H9 (cell line): ENCODE results near the gene NMS. TPM values are rescaled to one million over a fixed set of nuclear protein-coding genes. Genes with fewer than 3 reads are reported as not detected.

Experiments used
- DNase-seq: peaks from one replicate; pipeline ENCODE4 v3.0.0-alpha.2; 2017
- H2AFZ ChIP-seq: one replicate; pipeline ENCODE4 v1.6.1; 2013; ENCODE audit warnings: mild to moderate bottlenecking, low read length, control low read depth, moderate library complexity
- H2AK5ac ChIP-seq: 2 replicates; pipeline ENCODE4 v1.6.1; 2013; ENCODE audit warnings: low read length, control low read depth, mixed read lengths; ENCODE audit not compliant: insufficient read length
- H2BK120ac ChIP-seq: one replicate; pipeline ENCODE4 v1.6.1; 2013; ENCODE audit warnings: low read depth, mild to moderate bottlenecking, low read length, control low read depth, inconsistent platforms; ENCODE audit not compliant: poor library complexity, severe bottlenecking
- H2BK12ac ChIP-seq: 2 replicates; pipeline ENCODE4 v1.6.1; 2013; ENCODE audit warnings: low read length, control low read depth, mixed read lengths, low read depth; ENCODE audit not compliant: insufficient read length
- H2BK15ac ChIP-seq: 2 replicates; pipeline ENCODE4 v1.6.1; 2013; ENCODE audit warnings: low read depth, low read length, control low read depth
- H2BK20ac ChIP-seq: one replicate; pipeline ENCODE4 v1.6.1; 2013; ENCODE audit warnings: low read depth, mild to moderate bottlenecking, low read length, control low read depth, inconsistent platforms; ENCODE audit not compliant: poor library complexity, severe bottlenecking
- H2BK5ac ChIP-seq: 2 replicates; pipeline ENCODE4 v1.6.1; 2013; ENCODE audit warnings: low read length, control low read depth, mixed read lengths; ENCODE audit not compliant: insufficient read length
- H3K14ac ChIP-seq: 2 replicates; pipeline ENCODE4 v1.6.1; 2013; ENCODE audit warnings: low read length, control low read depth; ENCODE audit not compliant: insufficient read depth
- H3K18ac ChIP-seq: 2 replicates; pipeline ENCODE4 v1.6.1; 2013; ENCODE audit warnings: low read depth, mild to moderate bottlenecking, mixed read lengths, low read length, control low read depth; ENCODE audit not compliant: insufficient read length
- H3K23ac ChIP-seq: 2 replicates; pipeline ENCODE4 v1.6.1; 2013; ENCODE audit warnings: low read length, control low read depth, mixed read lengths, low read depth; ENCODE audit not compliant: insufficient read length
- H3K23me2 ChIP-seq: 2 replicates; pipeline ENCODE4 v1.6.1; 2013; ENCODE audit warnings: low read depth, mild to moderate bottlenecking, mixed read lengths, low read length, control low read depth; ENCODE audit not compliant: insufficient read length, poor library complexity, severe bottlenecking
- H3K27ac ChIP-seq: 2 replicates; pipeline ENCODE4 v1.5.1; 2013; ENCODE audit warnings: low read length, control low read depth, mixed read lengths, low read depth; ENCODE audit not compliant: insufficient read length
- H3K27me3 ChIP-seq: 2 replicates; pipeline ENCODE4 v1.6.1; 2013; ENCODE audit warnings: low read length, control low read depth, inconsistent platforms; ENCODE audit not compliant: insufficient read depth
- H3K4ac ChIP-seq: 2 replicates; pipeline ENCODE4 v1.6.1; 2013; ENCODE audit warnings: low read depth, mild to moderate bottlenecking, control low read depth, inconsistent platforms, low read length, moderate library complexity
- H3K4me1 ChIP-seq: 2 replicates; pipeline ENCODE4 v1.6.1; 2013; ENCODE audit warnings: low read length, control low read depth, inconsistent platforms; ENCODE audit not compliant: insufficient read depth
- H3K4me2 ChIP-seq: 2 replicates; pipeline ENCODE4 v1.6.1; 2013; ENCODE audit warnings: low read length, control low read depth, mixed read lengths; ENCODE audit not compliant: insufficient read length, insufficient read depth
- H3K56ac ChIP-seq: 2 replicates; pipeline ENCODE4 v1.6.1; 2013; ENCODE audit warnings: low read depth, mild to moderate bottlenecking, mixed read lengths, low read length, control low read depth; ENCODE audit not compliant: insufficient read length
- H3K79me1 ChIP-seq: 2 replicates; pipeline ENCODE4 v1.6.1; 2013; ENCODE audit warnings: low read depth, mild to moderate bottlenecking, moderate library complexity, low read length, control low read depth, inconsistent platforms; ENCODE audit not compliant: insufficient read depth, poor library complexity, severe bottlenecking
- H3K79me2 ChIP-seq: 2 replicates; pipeline ENCODE4 v1.6.1; 2013; ENCODE audit warnings: low read length, control low read depth, inconsistent platforms; ENCODE audit not compliant: insufficient read depth
- H3K9ac ChIP-seq: 2 replicates; pipeline ENCODE4 v1.6.1; 2013; ENCODE audit warnings: low read length, control low read depth, mixed read lengths; ENCODE audit not compliant: insufficient read length; ENCODE audit errors: extremely low read depth
- H3K9me3 ChIP-seq: one replicate; pipeline ENCODE4 v1.6.1; 2013; ENCODE audit warnings: low read depth, low read length, inconsistent platforms; ENCODE audit not compliant: control insufficient read depth
- H3T11ph ChIP-seq: one replicate; pipeline ENCODE4 v1.6.1; 2013; ENCODE audit warnings: mild to moderate bottlenecking, low read length, control low read depth, inconsistent platforms
- H4K20me1 ChIP-seq: one replicate; pipeline ENCODE4 v1.6.1; 2013; ENCODE audit not compliant: control insufficient read depth, insufficient read length, insufficient read depth
- H4K5ac ChIP-seq: 2 replicates; pipeline ENCODE4 v1.6.1; 2013; ENCODE audit warnings: low read depth, mild to moderate bottlenecking, mixed read lengths, low read length, control low read depth; ENCODE audit not compliant: insufficient read length
- H4K8ac ChIP-seq: replicated peaks from 2 replicates; pipeline ENCODE4 v1.6.1; 2013; ENCODE audit warnings: low read length, control low read depth, mixed read lengths, low read depth; ENCODE audit not compliant: insufficient read length
- H4K91ac ChIP-seq: 2 replicates; pipeline ENCODE4 v1.6.1; 2013; ENCODE audit warnings: low read depth, mild to moderate bottlenecking, moderate library complexity, mixed read lengths, low read length, control low read depth; ENCODE audit not compliant: insufficient read length
- H3K27ac Mint-ChIP-seq, 3 experiments: 2 replicates in 2 of 3; 3 replicates in 1 of 3; pipeline ENCODE4 v1.8.0; 2020 to 2021; ENCODE audit warnings: mixed read lengths in 3 of 3, mild to moderate bottlenecking in 1 of 3, moderate library complexity in 1 of 3
- H3K27me3 Mint-ChIP-seq: 2 replicates; pipeline ENCODE4 v1.8.0; 2021; ENCODE audit warnings: low read depth, mild to moderate bottlenecking, moderate library complexity, mixed read lengths
- H3K36me3 Mint-ChIP-seq, 3 experiments: 2 replicates in 2 of 3; 3 replicates in 1 of 3; pipeline ENCODE4 v1.8.0; 2020 to 2021; ENCODE audit warnings: low read depth in 3 of 3, mixed read lengths in 3 of 3; ENCODE audit not compliant: insufficient read depth in 1 of 3
- H3K4me1 Mint-ChIP-seq, 2 experiments: 2 replicates each; pipeline ENCODE4 v1.8.0; 2020; ENCODE audit warnings: mixed read lengths in 2 of 2
- H3K4me3 Mint-ChIP-seq, 2 experiments: 2 replicates in 1 of 2; 3 replicates in 1 of 2; pipeline ENCODE4 v1.8.0; 2020 to 2021; ENCODE audit warnings: mild to moderate bottlenecking in 2 of 2, mixed read lengths in 2 of 2, moderate library complexity in 1 of 2
- H3K9me3 Mint-ChIP-seq, 2 experiments: 2 replicates in 1 of 2; 3 replicates in 1 of 2; pipeline ENCODE4 v1.8.0; 2020; ENCODE audit warnings: mild to moderate bottlenecking in 2 of 2, mixed read lengths in 2 of 2, moderate library complexity in 1 of 2
- WGBS: extraction: QIAGEN DNeasy Blood & Tissue Kit; methylation state at CpG from one replicate; pipeline ENCODE4 v1.1.7; 2013; ENCODE audit warnings: missing lambda C conversion rate, low lambda C conversion rate, mixed read lengths; ENCODE audit not compliant: insufficient read length; ENCODE audit errors: extremely low coverage; 5-methylcytosine and 5-hydroxymethylcytosine counted together
- total RNA-seq: library from RNA; stranded (reverse); gene quantifications from 2 replicates; pipeline ENCODE4 v1.2.1, GENCODE V29; 2021
- TF ChIP-seq, protein P1 (sequence below): fragments of 200-600 bp; sonication (generic); conservative IDR thresholded peaks from 3 replicates; pipeline ENCODE4 v1.8.0; 2021; ENCODE audit warnings: antibody characterized with exemption, mild to moderate bottlenecking

NMS gene
- total RNA-seq, 1 experiment from 2014 or later, result not detected

DNA sequence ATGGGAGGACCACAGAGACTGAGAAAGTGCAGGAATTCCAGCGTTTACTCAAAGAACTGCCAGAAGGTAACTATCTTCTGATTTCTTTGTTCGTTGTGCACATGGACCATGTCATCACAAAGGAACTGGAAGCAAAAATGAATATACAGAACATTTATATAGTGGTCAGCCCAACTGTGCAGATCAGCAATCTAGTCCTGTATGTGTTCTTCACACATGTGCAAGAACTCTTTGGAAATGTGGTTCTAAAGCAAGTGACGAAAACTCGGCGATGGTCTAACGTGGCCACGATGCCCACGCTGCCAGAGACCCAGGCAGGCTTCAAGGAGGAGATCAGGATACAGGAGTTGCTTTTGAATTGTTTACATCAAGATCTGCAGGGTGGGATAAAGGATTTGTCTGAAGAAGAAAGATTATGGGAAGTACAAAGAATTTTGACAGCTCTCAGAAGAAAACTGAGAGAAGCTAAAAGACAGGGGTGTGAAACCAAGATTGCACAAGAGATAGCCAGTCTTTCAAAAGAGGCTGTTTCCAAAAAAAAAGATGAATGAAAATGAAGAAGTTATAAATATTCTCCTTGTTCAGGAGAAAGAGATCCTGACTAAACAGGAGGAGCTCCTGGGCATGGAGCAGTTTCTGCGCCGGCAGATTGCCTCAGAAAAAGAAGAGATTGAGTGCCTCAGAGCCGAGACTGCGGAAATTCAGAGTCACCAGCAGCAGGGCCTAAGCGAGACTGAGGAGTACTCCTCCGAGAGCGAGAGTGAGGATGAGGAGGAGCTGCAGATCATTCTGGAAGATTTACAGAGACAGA lies 44.5 kb upstream of the NMS start:
- Histone ChIP-seq H3K4me2 (no peak overlapping the region), H3K27ac (no peak overlapping the region), H3K9ac (no peak overlapping the region), H2AFZ (no peak overlapping the region), H2AK5ac (no peak overlapping the region), H4K5ac (no peak overlapping the region), H3K56ac (no peak overlapping the region), H3K18ac (no peak overlapping the region), H3K27me3 (no peaks in the 10 kb centered on the region), H3K14ac (no peak overlapping the region), H2BK5ac (no peak overlapping the region), H4K20me1 (no peaks in the 10 kb centered on the region), H2BK120ac (no peak overlapping the region), H4K91ac (no peak overlapping the region), H3K4me1 (no peaks in the 10 kb centered on the region; the same call in 1 of the 2 replicates), H3K4ac (no peak overlapping the region), H3T11ph (no peak overlapping the region), H3K9me3 (no peaks in the 10 kb centered on the region), H3K23ac (no peak overlapping the region), H2BK15ac (no peak overlapping the region), H3K79me1 (no peaks in the 10 kb centered on the region), H3K23me2 (no peaks in the 10 kb centered on the region), H3K79me2 (no peaks in the 10 kb centered on the region), H2BK20ac (no peak overlapping the region), H2BK12ac (no peak overlapping the region), H4K8ac (no peak overlapping the region)
- no CpG with 5 or more reads among the region's 15 CpGs for WGBS
- H3K36me3 Mint-ChIP-seq, result peaks cover 0 to 2% (median 2%) of the 10 kb centered on the region in 3 experiments; a peak in 3 of 7 replicates
- TF ChIP-seq, protein P1, sequence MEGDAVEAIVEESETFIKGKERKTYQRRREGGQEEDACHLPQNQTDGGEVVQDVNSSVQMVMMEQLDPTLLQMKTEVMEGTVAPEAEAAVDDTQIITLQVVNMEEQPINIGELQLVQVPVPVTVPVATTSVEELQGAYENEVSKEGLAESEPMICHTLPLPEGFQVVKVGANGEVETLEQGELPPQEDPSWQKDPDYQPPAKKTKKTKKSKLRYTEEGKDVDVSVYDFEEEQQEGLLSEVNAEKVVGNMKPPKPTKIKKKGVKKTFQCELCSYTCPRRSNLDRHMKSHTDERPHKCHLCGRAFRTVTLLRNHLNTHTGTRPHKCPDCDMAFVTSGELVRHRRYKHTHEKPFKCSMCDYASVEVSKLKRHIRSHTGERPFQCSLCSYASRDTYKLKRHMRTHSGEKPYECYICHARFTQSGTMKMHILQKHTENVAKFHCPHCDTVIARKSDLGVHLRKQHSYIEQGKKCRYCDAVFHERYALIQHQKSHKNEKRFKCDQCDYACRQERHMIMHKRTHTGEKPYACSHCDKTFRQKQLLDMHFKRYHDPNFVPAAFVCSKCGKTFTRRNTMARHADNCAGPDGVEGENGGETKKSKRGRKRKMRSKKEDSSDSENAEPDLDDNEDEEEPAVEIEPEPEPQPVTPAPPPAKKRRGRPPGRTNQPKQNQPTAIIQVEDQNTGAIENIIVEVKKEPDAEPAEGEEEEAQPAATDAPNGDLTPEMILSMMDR, result no peak
- DNase-seq, result no peak
- peaks cover 8 to 14% of the 10 kb centered on the region in 2 experiments for H3K4me1 Mint-ChIP-seq
- peaks cover 2% of the 10 kb centered on the region; the same call in 1 of the 2 replicates for H3K27me3 Mint-ChIP-seq
- H3K9me3 Mint-ChIP-seq, result peaks cover 0 to 10% of the 10 kb centered on the region in 2 experiments; a peak in 3 of 5 replicates
- no peak overlapping the region for H3K4me3 Mint-ChIP-seq
- no peak overlapping the region for H3K27ac Mint-ChIP-seq
